Endothelial cell of umbilical vein (primary cell): ENCODE results near the gene NEMF. TPM values are rescaled to one million over a fixed set of nuclear protein-coding genes. Genes with fewer than 3 reads are reported as not detected.

Experiments used
- BruUV-seq: library from RNA; stranded (reverse); fragments of 400-500 nt; replicated peaks from 2 replicates; lab custom pipeline; 2021; lab: Mats Ljungman, UMichigan
- CTCF ChIA-PET: fragments of 300-600, 350-600 bp; sonication (Branson Sonifier 250); formaldehyde crosslinking; loops from one replicate; lab custom pipeline; 2021; ENCODE audit warnings: antibody characterized with exemption, inconsistent platforms; lab: Charles Lee
- POLR2A ChIA-PET: fragments of 300-600, 350-600 bp; sonication (Branson Sonifier 250); formaldehyde crosslinking; loops from one replicate; lab custom pipeline; 2021; ENCODE audit warnings: antibody characterized with exemption, inconsistent platforms; lab: Charles Lee
- DNase-seq: peaks from one replicate; pipeline ENCODE4 v3.0.0-alpha.2; 2011; ENCODE audit warnings: low read depth, low spot score
- FAIRE-seq: peaks from 2 replicates; lab custom pipeline; 2011; peaks lifted over from hg19 to GRCh38; lab: Jason Lieb, UNC
- H2AFZ ChIP-seq: 2 replicates; pipeline ENCODE4 v1.6.0; 2012; ENCODE audit warnings: low read depth, low read length, control low read depth, inconsistent platforms
- H3K27ac ChIP-seq: 2 replicates; pipeline ENCODE4 v1.5.1; 2011; ENCODE audit warnings: low read depth, mild to moderate bottlenecking, control low read depth, low read length, moderate library complexity; ENCODE audit not compliant: insufficient read depth
- H3K27me3 ChIP-seq, 2 experiments: 2 replicates each; pipeline versions ENCODE4 v1.6.0 to v1.6.1; 2011; ENCODE audit warnings: low read length in 2 of 2, mixed read lengths in 1 of 2; ENCODE audit not compliant: control insufficient read depth in 2 of 2, insufficient read depth in 2 of 2
- H3K36me3 ChIP-seq, 2 experiments: 2 replicates in 1 of 2; 3 replicates in 1 of 2; pipeline ENCODE4 v1.5.1; 2011; ENCODE audit warnings: low read length in 2 of 2, mild to moderate bottlenecking in 1 of 2, moderate library complexity in 1 of 2; ENCODE audit not compliant: control insufficient read depth in 2 of 2, insufficient read depth in 2 of 2; ENCODE audit errors: extremely low read depth in 1 of 2
- H3K4me1 ChIP-seq: 3 replicates; pipeline ENCODE4 v1.5.1; 2011; ENCODE audit warnings: mild to moderate bottlenecking, low read length; ENCODE audit not compliant: control insufficient read depth, insufficient read depth; ENCODE audit errors: extremely low read depth
- H3K4me2 ChIP-seq: 2 replicates; pipeline ENCODE4 v1.6.1; 2011; ENCODE audit warnings: low read length, control low read depth, mixed read lengths; ENCODE audit not compliant: insufficient read depth
- H3K4me3 ChIP-seq, 3 experiments: fragments of 200-600 bp in 1 of 3; sonication (generic), shearing (Covaris generic) in 1 of 3; replicated peaks in 1 of 3; 2 replicates each; pipeline ENCODE4 v1.5.1; 2011 to 2016; ENCODE audit warnings: control low read depth in 3 of 3, low read length in 3 of 3, mild to moderate bottlenecking in 2 of 3, inconsistent platforms in 1 of 3, low read depth in 1 of 3, moderate library complexity in 1 of 3; ENCODE audit not compliant: insufficient read depth in 1 of 3
- H3K79me2 ChIP-seq: 2 replicates; pipeline ENCODE4 v1.6.0; 2012; ENCODE audit warnings: low read length, inconsistent platforms; ENCODE audit not compliant: control insufficient read depth, insufficient read depth
- H3K9ac ChIP-seq: replicated peaks from 2 replicates; pipeline ENCODE3; 2011; ENCODE audit warnings: low read length, control low read depth; ENCODE audit not compliant: insufficient read depth; ENCODE audit errors: extremely low read depth
- H3K9me1 ChIP-seq: replicated peaks from 3 replicates; pipeline ENCODE4 v1.6.0; 2011; ENCODE audit warnings: mild to moderate bottlenecking, low read length; ENCODE audit not compliant: control insufficient read depth, insufficient read depth; ENCODE audit errors: extremely low read depth
- H3K9me3 ChIP-seq: replicated peaks from 2 replicates; pipeline ENCODE4 v1.5.1; 2012; ENCODE audit warnings: low read length, inconsistent platforms; ENCODE audit not compliant: control insufficient read depth, insufficient read depth
- H4K20me1 ChIP-seq: replicated peaks from 2 replicates; pipeline ENCODE3; 2011; ENCODE audit warnings: mild to moderate bottlenecking, low read length; ENCODE audit not compliant: control insufficient read depth, insufficient read depth; ENCODE audit errors: extremely low read depth
- EZH2 ChIP-seq: IDR thresholded peaks from 2 replicates; pipeline ENCODE4 v1.6.1; 2012; ENCODE audit warnings: borderline replicate concordance, low read depth, mild to moderate bottlenecking, moderate library complexity, low read length, inconsistent platforms; ENCODE audit not compliant: severe bottlenecking
- FOS ChIP-seq: IDR thresholded peaks from 2 replicates; pipeline ENCODE4 v1.6.1; 2011; ENCODE audit warnings: mild to moderate bottlenecking, low read length, moderate library complexity, borderline replicate concordance; ENCODE audit not compliant: insufficient read depth
- GATA2 ChIP-seq: IDR thresholded peaks from 2 replicates; pipeline ENCODE4 v1.7.0; 2011; ENCODE audit warnings: low read depth, mild to moderate bottlenecking, moderate library complexity, mixed read lengths, low read length; ENCODE audit not compliant: insufficient read length, insufficient read depth
- JUN ChIP-seq: IDR thresholded peaks from 2 replicates; pipeline ENCODE4 v1.6.1; 2011; ENCODE audit warnings: borderline replicate concordance, low read depth; ENCODE audit not compliant: insufficient read length, insufficient read depth
- MYC ChIP-seq: IDR thresholded peaks from one replicate; pipeline ENCODE4 v1.6.1; 2011; ENCODE audit warnings: mild to moderate bottlenecking, low read depth, low read length
- POLR2A ChIP-seq: IDR thresholded peaks from 2 replicates; pipeline ENCODE4 v1.6.1; 2012; ENCODE audit warnings: low read depth, mild to moderate bottlenecking, control low read depth, low read length
- POLR2AphosphoS5 ChIP-seq: IDR thresholded peaks from 2 replicates; pipeline ENCODE4 v1.6.1; 2012; ENCODE audit warnings: low read depth, mild to moderate bottlenecking, control low read depth, low read length, moderate library complexity; ENCODE audit not compliant: insufficient read depth
- dilution Hi-C: fragments of 300-500 bp; cut with MboI; formaldehyde crosslinking; loops from one replicate; pipeline ENCODE4 v1.15.0; 2019; ENCODE audit warnings: low sequenced_read_pairs; ENCODE audit not compliant: extremely low pct_ligation_motif_present
- intact Hi-C: fragments of 100-400 bp; cut with micrococcal nuclease; formaldehyde crosslinking; loops from one replicate; pipeline ENCODE4 v1.10.0; 2022
- polyA plus RNA-seq, 4 experiments: library from polyadenylated mRNA; depleted of rRNA in 3 of 4; stranded (reverse) in 3 of 4; unstranded in 1 of 4; fragments of >200 nt; gene quantifications; 2 replicates each; pipeline versions ENCODE4 v1.2.1 to v1.2.3, GENCODE V29; 2011 to 2012; ENCODE audit warnings: missing spikeins in 1 of 4
- total RNA-seq: library from RNA; stranded (reverse); gene quantifications from 2 replicates; pipeline ENCODE4 v1.2.3, GENCODE V29; 2021

NEMF gene
- total and polyA plus RNA-seq, 2 donors (not counting 3 experiments of a cell fraction or from before 2014, with no cell fraction given) = 12.2 to 71.4 TPM

GRCh38 chr14:49769171-49769570, 83.4 kb downstream of the NEMF start:
- Histone ChIP-seq H2AFZ (peak overlapping the region; percentile 30), H4K20me1 (no peaks in the 10 kb centered on the region), H3K9me3 (no peaks in the 10 kb centered on the region), H3K27me3 (no peaks in the 10 kb centered on the region), H3K79me2 (peaks cover 10% of the 10 kb centered on the region), H3K9me1 (no peaks in the 10 kb centered on the region), H3K4me3 (peak overlapping the region; percentile 50 to 86 (median 69)), H3K4me1 (peaks cover 16% of the 10 kb centered on the region), H3K36me3 (no peaks in the 10 kb centered on the region), H3K4me2 (peak overlapping the region; percentile 82), H3K27ac (peak overlapping the region; percentile 86), H3K9ac (peak overlapping the region; percentile 91)
- TF ChIP-seq GATA2 (no peak), EZH2 (no peak), POLR2A (no peak), MYC (no peak), JUN (no peak), FOS (no peak), POLR2AphosphoS5 (no peak)
- FAIRE-seq (peak; percentile 62), DNase-seq (no peak)
- ChIA-PET POLR2A (interaction anchor here (0.6 to 2.4 kb wide), 3 partner anchors 135 to 351 kb away, joined by 9 to 12 read pairs (median 11); partner anchors contain the start of genes MGAT2 and RPL36AL), CTCF (interaction anchor here (1.7 to 3.6 kb wide), 4 partner anchors 83 to 307 kb away, joined by 8 to 49 read pairs (median 18); partner anchors contain the start of genes DNAAF2, MGAT2, NEMF and RPL36AL)
- dilution Hi-C loops (no loop called here), intact Hi-C loops (loop anchor here (5.0 kb wide), 1 partner anchor 763 kb away; the partner anchor contains the start of gene MAP4K5)
- TSS peak; percentile 46 for BruUV-seq
